ENCODE results near the gene LTBP1.

DNA sequence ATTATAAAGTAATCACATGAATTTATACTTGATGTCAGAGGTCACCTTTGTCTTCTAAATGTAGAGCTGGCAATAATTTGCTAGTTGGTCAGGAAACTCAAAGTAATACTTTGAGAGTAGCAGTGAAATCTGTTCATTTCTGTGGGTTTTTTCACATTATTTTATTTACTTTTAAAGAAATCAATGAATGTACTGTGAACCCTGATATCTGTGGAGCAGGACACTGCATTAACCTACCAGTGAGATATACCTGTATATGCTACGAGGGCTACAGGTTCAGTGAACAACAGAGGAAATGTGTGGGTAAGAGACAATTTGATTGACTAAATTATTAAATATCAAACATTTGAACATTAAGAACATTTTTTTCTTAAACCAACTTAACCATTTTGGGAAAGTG lies 326.7 kb downstream of the LTBP1 start:
- TF ChIP-seq, protein P1, sequence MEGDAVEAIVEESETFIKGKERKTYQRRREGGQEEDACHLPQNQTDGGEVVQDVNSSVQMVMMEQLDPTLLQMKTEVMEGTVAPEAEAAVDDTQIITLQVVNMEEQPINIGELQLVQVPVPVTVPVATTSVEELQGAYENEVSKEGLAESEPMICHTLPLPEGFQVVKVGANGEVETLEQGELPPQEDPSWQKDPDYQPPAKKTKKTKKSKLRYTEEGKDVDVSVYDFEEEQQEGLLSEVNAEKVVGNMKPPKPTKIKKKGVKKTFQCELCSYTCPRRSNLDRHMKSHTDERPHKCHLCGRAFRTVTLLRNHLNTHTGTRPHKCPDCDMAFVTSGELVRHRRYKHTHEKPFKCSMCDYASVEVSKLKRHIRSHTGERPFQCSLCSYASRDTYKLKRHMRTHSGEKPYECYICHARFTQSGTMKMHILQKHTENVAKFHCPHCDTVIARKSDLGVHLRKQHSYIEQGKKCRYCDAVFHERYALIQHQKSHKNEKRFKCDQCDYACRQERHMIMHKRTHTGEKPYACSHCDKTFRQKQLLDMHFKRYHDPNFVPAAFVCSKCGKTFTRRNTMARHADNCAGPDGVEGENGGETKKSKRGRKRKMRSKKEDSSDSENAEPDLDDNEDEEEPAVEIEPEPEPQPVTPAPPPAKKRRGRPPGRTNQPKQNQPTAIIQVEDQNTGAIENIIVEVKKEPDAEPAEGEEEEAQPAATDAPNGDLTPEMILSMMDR (IDR thresholded peaks at IDR 0.05) = no peak
- TF ChIP-seq EP300 (IDR thresholded peaks at IDR 0.05; ENCODE audit: low read depth) (no peak), POLR2AphosphoS5 (IDR thresholded peaks at IDR 0.05) (no peak), POLR2A (IDR thresholded peaks at IDR 0.05) (no peak)

Data from transverse colon (tissue), 4 donors.